NCI-H2196 (cell line): ENCODE data around the gene FGGY.

Experiments
- DNase-seq: peaks from one replicate; lab custom pipeline; 2025; ENCODE audit not compliant: unreplicated experiment; lab: John Stamatoyannopoulos, UW

Gene FGGY

DNA sequence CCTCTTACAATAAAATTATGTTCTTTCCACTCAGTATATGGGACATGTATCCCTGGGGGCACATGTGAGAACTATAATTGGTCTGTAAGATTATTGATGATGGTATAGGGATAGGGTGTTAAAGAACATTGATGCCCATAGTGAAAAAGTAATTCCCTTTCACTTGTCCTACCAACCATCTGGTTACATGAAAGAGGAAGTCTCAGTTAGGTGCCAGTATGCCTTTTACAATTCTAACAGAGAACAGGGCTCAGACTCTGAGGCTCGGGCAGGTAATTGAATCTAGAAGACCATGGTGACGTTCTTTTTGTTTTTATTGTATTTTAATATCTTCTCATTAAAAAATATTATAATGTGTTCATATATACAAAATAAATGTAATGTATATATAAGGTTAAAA is 113.6 kb downstream of the FGGY start:
- DNase-seq = no peak

DNA sequence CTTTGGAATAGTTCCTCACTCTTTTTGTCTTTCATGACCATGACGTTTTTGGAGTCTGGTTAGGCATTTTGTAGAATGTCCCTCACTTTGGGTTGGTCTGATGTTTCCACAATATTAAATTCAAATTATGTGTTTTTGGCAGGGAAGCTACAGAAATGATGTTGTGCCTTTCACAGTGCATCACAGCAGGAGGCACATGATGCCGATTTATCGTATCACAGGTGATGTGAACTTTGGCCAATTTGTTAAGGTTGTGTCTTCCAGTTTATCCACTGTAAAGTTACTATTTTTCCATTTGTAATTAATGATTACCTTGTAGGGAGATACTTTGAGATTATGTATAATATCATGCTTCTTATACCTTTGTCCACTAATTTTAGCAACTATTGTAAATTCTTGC is 114.3 kb downstream of the FGGY start:
- DNase-seq = no peak

DNA sequence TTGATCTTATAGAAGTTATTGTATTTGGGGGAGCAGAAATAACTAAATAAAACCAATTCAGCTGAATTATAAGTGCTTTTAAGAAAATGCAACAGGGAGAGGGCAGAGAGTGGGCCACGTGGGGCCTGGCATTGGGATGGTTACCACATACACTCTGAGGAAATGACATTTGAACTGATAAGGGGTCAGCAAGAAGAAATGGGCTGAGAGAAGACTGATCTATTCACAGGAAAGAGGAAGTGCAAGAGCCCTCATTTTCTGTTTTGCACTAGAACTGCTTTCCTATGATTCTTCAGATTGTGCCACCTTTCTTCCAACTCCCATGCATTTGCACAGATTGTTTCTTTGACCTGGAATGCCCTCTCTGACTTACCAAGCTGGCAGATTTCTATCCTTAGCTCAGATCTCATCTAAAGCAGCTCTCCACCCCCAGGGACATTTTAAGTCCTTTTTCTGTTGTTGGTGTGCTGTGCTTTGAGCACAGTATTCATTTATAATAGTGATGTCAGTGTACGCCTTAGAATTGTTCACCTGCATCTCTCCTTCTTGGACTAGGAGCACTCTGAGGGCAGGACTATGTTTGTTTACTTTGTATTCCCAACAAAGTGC is 115.9 kb downstream of the FGGY start:
- DNase-seq = no peak

DNA sequence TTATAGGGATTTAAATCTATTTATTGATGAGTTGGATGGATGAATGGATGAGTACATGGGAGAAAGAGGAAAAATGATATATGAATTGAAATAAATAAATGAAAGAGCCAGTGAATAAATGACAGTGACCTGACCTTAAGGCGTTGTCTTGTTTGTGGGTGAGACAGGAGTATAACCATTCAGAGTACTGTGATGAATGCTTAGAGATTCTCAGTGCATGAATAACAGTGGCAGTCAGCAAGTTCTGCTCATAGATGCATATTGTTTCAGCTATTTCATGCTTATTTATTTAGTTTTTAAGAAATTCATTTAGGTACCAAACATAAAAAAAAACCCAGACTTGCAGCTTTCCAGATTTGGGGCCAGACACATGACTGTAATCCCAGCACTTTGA is 116.4 kb downstream of the FGGY start:
- no peak for DNase-seq

DNA sequence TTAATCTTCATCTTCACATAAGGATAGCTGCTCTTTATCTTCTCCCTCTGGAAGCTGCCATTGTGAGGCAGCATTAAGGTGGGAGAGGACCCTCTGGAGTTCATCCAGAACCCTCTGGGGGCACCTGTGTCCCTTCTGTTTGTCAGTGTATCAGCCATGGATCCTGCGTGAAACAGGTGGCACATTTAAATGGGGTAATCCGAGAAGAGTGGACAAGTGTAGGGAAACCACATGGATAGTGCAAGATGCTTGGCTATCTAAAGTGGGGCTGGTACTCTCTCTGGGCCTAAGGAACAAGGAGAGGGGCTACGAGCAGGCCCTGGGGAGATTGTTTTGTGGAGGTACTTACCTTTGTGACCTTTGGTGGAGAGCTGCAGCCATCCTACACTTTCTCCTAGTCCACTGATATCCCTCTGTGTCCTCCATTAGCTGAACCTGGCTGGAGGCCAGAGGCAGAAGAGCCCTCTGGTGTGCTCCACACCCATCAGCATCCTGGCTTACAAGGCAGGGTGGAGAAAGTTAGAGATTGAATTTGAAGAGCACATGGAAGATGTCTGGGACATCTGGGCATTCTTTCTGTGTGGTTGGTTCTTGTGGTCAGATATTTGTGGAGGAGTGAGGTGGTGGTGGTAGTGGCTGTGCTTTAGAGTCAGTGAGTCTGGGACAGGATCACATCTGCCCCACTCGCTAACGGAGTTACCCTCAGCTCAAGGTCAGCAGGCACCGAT is 117.7 kb downstream of the FGGY start:
- DNase-seq = peak; percentile 40

DNA sequence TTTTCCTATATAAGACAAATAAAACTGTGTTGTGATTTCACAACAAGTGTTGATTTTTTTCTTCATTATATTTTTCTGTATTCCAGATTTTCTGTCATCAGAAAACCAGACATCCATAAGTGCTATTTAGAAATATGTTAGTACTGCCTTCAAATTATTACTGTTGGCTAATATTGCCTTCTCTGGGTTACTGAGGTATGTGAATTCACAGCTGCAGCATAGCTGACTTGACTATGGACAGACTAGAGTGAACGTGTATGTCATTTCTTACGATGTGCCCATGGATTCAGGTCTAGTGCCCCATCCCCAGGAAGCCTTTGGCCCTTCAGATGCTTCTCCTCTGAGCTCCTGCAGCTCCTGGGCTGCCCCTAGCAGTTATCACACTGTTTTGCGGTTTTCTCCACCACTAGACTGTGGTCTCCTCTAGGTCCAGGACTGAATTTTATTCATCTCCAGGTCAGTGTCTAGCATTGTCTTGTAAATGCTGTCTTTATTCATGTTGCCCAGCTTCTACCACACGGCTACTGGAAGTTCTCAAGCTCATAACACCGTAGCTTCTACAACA is 118.5 kb downstream of the FGGY start:
- DNase-seq = no peak

DNA sequence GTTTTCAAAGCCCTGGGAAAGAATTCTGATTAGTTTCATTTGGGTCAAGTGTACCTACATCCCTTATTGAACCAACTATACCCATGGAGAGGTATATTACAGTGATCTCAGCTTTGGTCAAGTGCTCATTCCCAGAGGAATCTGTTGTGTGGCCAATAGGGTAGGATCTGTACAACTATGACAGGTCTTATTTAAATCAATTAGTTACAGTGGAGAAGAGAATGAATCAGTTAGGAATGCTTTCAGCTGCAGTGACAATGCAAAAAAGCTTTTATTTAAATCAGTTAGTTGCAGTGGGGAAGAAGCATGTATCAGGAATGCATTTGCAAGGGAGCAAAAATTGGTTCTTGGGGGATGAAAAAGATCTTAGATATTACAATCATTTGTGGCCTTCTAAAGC is 119.0 kb downstream of the FGGY start:
- DNase-seq = no peak

DNA sequence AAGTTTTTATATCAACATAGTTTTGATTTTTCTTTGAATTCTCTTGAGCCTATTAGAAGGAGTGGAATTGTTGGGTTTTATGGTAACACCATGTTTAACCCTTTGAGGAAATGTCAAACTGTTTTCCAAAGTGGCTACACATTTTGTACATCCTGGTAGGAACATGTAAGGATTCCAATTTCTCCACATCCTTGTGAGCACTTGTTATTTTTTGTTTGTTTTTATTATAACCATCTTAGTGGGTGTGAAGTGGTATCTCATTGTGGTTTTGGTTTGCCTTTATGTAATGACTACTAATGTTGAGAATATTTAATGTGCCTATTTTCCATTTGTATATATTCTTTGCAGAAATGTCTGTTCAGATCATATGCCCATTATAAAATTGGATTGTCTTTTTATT is 120.5 kb downstream of the FGGY start:
- DNase-seq = no peak

DNA sequence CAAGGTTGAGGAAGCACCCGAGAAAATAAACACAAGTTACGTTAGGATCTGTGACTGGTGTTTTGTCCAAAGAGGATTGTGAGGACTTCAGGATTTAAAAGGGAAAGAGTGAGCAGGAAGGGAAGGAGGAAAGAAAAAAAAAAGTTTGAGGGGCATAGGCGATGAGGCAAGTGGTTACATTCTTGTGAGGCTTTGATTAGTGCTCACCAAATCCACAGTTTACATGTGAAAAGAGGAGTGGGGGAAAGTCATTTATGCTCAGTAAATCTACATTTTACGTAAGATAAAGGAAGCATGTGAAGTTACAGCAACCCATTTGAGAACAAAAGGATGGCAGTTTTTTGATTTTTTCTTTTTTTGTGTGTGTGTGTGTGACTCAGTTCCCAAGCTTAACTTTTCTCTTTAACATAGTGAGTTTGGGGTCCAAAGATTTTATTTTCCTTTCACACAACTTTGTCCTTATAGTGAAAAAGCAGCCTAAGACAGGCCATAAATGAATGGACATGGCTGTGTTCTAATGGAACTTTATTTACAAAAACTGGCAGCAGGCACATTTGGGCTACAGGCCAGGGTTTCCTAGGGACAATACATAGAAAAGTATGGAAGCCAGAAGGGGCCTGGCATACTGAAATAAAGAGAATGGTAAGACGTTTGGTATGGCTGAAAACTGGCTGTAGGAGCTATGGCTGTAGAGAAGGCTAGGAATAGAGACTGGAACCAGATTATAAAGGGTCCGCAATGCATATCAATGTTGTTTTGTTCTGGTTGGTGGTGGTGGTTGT is 121.7 kb downstream of the FGGY start:
- DNase-seq = no peak

DNA sequence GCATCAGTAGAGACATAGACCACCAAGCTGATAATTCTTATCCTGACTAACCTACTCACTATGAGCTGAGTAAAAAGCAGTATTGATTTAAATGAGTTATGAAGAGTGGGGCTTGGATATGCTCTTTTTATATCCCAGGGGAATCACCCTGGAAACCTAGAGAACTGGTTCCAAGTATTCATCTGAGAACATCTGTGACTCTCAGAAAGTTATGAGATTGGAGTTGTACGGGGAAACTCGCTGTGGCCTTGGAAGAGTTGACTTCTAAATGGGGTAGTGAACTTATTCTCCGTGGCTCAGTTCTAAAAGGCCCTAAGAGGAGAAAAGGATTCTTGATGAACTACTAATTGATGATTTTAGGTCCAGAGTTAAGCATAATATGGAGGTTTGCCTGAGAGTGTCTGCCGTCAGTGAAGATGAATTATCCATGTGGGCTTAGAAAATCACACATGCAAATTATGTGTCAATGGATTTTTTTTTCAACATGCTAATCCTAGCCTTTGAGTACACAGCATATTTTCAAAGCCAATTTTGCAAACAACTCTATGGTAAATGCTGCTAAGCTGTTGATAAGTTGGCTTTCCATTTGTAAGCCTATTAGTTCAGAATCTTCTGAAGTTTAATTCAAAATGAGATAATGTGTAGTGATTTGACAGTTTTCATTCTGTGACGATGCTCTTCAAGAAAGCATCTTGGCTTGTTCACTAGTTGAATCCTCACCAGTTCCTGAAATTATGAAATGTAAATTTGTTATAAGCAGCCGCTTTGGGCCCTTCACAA is 122.7 kb downstream of the FGGY start:
- no peak for DNase-seq

DNA sequence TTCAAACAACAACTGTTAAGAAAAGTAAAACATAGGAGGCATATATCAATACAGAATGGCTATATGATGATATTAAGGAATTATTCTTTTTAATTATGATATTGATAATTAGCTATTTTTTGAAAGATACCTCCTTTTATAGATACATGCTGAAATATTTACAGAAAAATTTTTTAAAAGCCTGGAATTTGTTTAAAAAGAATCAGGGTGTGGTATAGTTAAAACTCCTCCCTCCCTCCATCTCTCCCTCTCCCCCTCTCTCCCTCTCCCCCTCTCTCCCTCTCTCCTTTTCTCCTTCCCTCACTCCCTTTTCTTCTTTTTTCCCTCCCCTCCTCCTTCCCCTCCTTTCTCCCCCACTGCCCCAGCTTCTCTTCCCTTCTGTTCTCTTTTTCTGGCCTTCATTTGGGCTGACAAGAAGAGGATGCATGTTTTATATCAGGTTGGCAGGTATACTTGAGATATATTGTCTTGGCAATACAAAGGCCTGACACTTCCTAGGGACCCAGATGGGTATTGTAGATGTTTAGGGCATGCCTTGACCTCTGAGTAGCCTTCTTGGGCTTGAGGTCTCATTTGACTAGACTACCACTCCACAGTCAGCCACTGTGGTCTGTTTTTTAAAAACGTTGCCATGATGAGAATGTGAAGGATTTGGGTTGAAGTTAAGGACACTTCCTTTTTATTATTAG is 124.5 kb downstream of the FGGY start:
- DNase-seq = no peak

DNA sequence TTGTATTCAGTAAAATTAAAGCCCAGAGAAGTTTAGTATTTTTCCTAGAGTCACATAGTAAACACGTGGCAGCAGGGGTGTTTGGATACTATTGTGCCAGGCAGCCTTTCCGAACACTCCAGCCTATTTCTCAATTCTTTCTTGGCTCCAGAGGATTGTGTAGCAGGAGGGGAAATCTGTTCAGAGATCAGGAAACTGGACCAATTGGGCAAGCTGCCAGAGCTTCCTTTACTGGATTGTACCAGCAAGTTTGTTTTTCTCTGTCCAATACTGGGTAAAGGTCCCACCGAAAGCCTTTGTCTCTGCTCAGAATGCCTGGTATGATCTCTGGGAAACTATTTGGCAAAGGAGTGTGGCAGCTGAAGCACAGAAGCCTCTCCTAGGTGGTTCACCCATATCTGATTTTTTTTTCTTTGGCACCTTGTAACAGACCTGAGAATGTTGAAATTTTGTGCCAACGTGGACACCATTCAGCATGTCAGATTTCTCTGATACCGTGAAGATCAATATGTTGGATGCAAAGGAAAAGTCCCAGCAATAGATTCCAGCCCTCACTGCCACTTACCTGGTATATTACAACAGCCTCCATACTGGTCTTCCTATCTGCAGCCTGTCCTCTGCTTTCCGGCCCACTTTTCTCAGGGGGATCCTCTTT is 126.2 kb downstream of the FGGY start:
- peak; percentile 21 for DNase-seq

DNA sequence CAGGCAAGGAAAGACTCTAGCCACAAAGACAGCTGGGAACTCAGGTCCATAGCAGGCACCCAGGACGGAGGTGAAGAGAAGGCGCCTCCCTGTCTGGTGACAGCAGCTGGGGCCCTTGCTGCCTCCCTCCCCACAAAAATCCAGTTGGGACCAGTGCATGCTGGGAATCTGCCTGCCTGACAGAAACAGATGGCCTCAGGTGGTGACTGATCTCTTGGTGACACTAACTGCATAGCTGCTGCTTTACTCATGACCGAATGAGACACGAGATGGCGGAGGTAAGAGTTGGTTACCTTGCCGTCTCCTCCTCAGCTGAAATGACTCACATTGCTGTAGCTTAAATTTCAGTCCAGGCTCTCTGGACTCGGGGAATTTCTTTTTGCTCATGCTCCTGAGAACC is 130.3 kb downstream of the FGGY start:
- no peak for DNase-seq

DNA sequence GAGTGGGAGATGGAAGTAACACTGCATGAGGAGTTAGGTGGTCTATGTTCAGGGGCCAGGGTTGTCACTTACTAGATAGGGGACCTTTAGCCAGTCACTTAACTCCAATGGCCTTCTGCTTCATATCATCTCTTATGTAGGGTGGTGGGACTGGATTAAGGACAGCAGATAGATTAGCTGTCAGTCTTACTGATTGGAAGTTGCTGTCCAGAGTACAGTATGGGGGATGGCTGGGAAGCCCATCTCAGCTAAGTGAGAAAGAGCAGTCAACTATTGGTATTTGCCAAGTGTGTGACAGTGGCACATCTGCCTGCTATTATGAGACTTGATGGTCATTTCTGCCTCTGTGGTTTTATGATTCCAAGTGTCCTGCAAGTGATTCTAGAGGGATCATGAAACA is 130.9 kb downstream of the FGGY start:
- DNase-seq = no peak

DNA sequence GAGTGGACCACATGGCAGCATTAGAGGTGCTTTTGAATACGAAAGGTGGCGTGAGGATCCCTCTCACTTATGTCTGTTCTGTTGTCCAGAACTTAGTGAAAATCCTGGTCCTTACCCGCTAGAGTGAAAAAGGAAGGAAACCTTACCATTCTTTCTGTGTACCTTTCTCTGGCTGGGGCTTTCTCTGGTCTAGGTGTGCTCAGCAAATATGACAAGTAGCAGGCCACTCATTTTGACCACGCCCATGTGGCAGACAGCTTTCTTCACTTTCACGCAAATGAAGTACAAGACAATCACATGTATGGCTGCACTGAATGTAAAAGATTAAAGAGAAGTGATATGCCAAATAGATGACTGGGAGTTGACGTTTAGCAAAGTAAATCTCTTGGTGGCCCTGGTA is 131.9 kb downstream of the FGGY start:
- no peak for DNase-seq

DNA sequence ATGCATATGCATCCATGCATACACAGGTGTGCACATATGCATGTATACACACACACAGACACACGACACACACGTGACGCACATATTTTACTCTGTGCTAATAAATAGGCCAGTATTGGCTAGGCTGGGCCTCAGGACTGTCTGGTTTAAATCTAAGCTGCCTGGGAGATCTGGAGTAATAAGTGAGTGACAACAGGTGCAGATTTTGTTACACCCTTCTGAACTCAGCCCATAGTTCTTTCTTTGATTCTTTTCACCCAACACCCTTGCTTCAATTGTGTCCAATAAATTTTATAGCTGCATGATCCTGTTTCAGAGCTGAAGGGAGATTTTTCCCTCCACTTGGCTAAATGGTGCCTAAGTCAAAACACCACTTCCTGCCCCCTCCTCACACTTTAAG is 132.8 kb downstream of the FGGY start:
- no peak for DNase-seq

DNA sequence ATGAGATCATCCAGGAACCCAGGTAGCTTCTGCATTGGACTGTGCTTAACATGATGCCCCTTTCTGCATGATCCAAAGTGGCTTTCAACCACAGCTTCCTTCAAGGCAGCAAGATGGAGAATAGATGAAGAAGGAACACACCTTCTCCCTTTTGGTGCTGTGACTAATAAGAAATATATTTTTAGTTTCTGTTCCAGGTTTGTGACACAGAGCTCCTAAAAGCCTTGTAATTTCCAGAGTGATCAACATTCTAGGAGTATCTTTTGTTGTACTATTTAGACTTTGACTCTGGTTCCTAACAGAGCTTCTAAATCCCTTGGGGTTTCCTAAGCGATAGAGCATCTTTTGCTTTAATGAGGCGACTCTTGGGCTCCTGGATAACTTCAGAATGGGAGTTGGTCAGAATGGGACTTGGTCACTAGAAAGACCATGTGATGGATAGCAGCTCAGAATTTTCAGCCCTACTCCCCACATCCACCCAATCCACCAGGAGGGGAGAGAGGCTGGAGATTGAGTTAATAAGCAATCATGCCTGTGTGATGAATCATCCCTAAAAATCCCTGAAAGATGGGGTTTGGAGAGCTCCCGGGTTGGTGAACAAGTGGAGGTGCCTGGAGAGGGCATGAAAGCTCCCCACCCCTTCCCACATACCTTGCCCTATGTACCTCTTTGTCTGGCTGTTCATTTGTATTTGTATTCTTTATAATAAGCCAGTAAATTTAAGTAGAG is 134.8 kb downstream of the FGGY start:
- DNase-seq = no peak

DNA sequence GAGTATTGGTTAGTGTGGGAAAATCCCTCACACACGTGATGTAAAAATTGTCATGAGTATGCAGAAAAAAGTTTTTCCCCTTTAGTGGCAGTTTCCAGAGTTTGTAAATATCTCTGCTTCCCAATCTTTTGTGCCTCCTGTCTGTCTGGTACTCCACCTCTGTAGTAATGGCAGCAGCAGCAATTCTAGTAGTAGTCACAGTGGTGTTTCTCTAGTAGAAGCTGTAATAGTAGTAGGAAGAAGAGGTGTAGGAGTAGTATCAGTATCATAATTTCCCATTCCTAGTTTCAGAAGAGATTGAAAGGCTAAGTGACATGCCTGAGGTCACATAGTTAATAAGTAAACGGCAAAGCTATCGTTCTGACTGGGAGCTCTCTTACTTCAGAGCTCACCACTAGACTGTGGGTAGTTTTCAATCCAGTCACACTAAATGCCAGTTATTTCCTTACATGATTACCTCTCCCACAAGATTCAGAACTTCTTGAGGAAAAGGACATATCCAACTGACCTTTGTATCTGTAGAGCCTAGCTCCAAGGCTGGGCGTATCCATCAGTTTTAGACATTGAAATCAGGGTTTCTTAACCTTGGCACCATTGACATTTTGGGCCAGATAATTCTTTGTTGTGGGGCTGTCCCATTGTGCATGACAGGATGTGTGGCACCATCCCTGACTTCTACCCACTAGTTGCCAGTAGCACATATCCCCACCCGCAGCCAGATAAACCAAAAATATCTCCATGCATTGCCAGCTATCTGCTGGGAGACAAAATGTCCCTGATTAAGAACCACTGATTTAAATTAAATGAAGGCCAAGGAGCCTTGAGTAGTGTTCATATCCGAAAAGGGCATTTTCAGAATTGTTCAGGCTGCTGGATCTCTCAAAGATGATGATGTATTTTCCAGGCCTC is 135.9 kb downstream of the FGGY start:
- no peak for DNase-seq
